HG02642 (cell line): ENCODE data around the gene SLC39A7.
A peak's percentile ranks its signal among the peaks of the same experiment; 100 is the strongest.
"Not testable (repeated sequence)": the region's sequence is repeated elsewhere in the genome, so short reads cannot be mapped to it uniquely, and the experiment has no call there.

Experiments used
- ATAC-seq: cut with Tn5 transposase; IDR thresholded peaks from one replicate; pipeline ENCODE4 v1.9.1; 2021; ENCODE audit warnings: mild to moderate bottlenecking; ENCODE audit not compliant: unreplicated experiment, poor library complexity

SLC39A7 gene

GRCh38 chr6:33217246-33217645 lies 16.6 kb downstream of the SLC39A7 start:
- ATAC-seq: no peak

GRCh38 chr6:33217681-33218080 lies 17.0 kb downstream of the SLC39A7 start:
- no peak for ATAC-seq

GRCh38 chr6:33226503-33227120 lies 25.9 kb downstream of the SLC39A7 start:
- ATAC-seq: not testable (repeated sequence)

GRCh38 chr6:33235221-33235634 lies 34.6 kb downstream of the SLC39A7 start:
- no peak for ATAC-seq

GRCh38 chr6:33236328-33236727 lies 35.7 kb downstream of the SLC39A7 start:
- ATAC-seq: no peak

- no peak for ATAC-seq
Measured at GRCh38 chr6:33236852-33237251, 36.2 kb downstream of the SLC39A7 start.

- ATAC-seq: no peak
Measured at GRCh38 chr6:33237741-33238140, 37.1 kb downstream of the SLC39A7 start.

GRCh38 chr6:33241968-33242367 lies 41.3 kb downstream of the SLC39A7 start:
- no peak for ATAC-seq

GRCh38 chr6:33243476-33243875 lies 42.8 kb downstream of the SLC39A7 start:
- no peak for ATAC-seq

- ATAC-seq: peak; percentile 46
Measured at GRCh38 chr6:33247977-33248642, 47.4 kb downstream of the SLC39A7 start.

GRCh38 chr6:33248643-33248931 lies 47.9 kb downstream of the SLC39A7 start:
- peak; percentile 5 for ATAC-seq

- peak; percentile 90 for ATAC-seq
Measured at GRCh38 chr6:33248932-33249731, 48.5 kb downstream of the SLC39A7 start.

- ATAC-seq: peak; percentile 3
Measured at GRCh38 chr6:33249732-33250630, 49.3 kb downstream of the SLC39A7 start.

GRCh38 chr6:33250731-33251130 lies 50.1 kb downstream of the SLC39A7 start:
- ATAC-seq: no peak

- ATAC-seq: no peak
Measured at GRCh38 chr6:33251395-33252012, 50.8 kb downstream of the SLC39A7 start.

GRCh38 chr6:33252759-33253158 lies 52.1 kb downstream of the SLC39A7 start:
- ATAC-seq: no peak
